ENCODE measurements around the gene CASP4. TPM values are rescaled to one million over a fixed set of nuclear protein-coding genes. Genes with fewer than 3 reads are reported as not detected.

CASP4 gene
- total RNA-seq, 1 experiment from 2014 or later = 42.0 TPM

DNA sequence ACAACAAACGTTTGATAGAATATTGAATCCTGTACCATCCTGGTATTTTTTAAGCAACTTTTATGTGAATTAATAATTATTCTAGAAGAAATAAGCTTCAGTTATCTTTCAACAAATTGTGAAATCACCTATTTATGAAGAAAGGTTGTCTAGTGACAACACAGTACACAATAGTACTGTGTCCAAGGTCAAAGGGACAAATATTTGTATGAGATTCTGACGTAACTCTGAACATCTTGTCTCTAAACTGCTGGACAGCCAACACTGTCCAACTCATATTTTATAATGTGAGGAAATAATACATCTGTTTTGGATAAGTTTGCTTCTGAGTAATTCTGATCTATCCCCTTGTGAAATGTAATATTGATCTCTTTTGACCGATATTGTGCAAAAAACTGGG, 35.6 kb upstream of the CASP4 start:
- BruUV-seq (replicated peaks) = no TSS peak
- intact Hi-C loops (cut with micrococcal nuclease; ENCODE audit: unreplicated experiment) = no loop called here
- Mint-ChIP-seq H3K36me3 (ENCODE audit: insufficient read depth, unreplicated experiment) (peaks cover 5% of the 10 kb centered on the region), H3K4me3 (ENCODE audit: unreplicated experiment) (no peak overlapping the region), H3K27ac (ENCODE audit: unreplicated experiment) (no peak overlapping the region), H3K4me1 (ENCODE audit: low read depth, unreplicated experiment) (peaks cover 18% of the 10 kb centered on the region), H3K9me3 (ENCODE audit: unreplicated experiment) (peaks cover 21% of the 10 kb centered on the region), H3K27me3 (ENCODE audit: insufficient read depth, unreplicated experiment) (no peaks in the 10 kb centered on the region)
- POLR2A ChIA-PET = no interaction called here
- Histone ChIP-seq H3K4me3 (ENCODE audit: low read depth, low read length) (no peak overlapping the region), H3K36me3 (ENCODE audit: control insufficient read depth, insufficient read depth, low read length) (no peaks in the 10 kb centered on the region), H3K4me1 (peaks cover 32% of the 10 kb centered on the region), H3K9me3 (peaks cover 5% of the 10 kb centered on the region; the same call in 1 of the 2 replicates), H3K27me3 (replicated peaks; ENCODE audit: control insufficient read depth, insufficient read depth, low read length) (no peaks in the 10 kb centered on the region)
- CTCF ChIA-PET = no interaction called here
- TF ChIP-seq, protein P1, sequence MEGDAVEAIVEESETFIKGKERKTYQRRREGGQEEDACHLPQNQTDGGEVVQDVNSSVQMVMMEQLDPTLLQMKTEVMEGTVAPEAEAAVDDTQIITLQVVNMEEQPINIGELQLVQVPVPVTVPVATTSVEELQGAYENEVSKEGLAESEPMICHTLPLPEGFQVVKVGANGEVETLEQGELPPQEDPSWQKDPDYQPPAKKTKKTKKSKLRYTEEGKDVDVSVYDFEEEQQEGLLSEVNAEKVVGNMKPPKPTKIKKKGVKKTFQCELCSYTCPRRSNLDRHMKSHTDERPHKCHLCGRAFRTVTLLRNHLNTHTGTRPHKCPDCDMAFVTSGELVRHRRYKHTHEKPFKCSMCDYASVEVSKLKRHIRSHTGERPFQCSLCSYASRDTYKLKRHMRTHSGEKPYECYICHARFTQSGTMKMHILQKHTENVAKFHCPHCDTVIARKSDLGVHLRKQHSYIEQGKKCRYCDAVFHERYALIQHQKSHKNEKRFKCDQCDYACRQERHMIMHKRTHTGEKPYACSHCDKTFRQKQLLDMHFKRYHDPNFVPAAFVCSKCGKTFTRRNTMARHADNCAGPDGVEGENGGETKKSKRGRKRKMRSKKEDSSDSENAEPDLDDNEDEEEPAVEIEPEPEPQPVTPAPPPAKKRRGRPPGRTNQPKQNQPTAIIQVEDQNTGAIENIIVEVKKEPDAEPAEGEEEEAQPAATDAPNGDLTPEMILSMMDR (IDR thresholded peaks at IDR 0.05; ENCODE audit: insufficient read depth in 1 of 2, low read depth in 1 of 2, low read length in 1 of 2, severe bottlenecking in 1 of 2, unreplicated experiment in 1 of 2) = no peak
- DNase-seq = no peak

DNA sequence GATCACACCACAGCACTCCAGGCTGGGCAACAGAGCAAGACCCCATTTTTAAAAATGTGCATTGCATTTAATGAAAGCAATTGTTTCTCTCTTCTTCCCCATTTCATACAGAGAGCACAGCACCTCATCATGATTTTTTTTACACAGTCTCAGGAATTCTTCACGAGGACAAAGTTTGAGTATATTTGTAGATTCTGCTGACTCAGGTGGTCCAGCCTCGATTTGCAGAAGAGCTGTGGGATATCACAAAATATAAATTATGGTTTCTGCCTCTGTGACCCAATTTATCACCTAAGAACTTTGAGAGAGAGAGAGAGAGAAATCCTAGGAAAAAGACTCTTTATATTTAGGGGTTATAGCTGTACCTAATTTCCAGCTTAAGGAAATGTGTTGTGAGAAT, 34.8 kb upstream of the CASP4 start:
- peaks cover 5% of the 10 kb centered on the region; the same call in 1 of the 2 replicates for H3K9me3 ChIP-seq
- no peak for DNase-seq
- no peaks in the 10 kb centered on the region for H3K36me3 ChIP-seq (ENCODE audit: control insufficient read depth, insufficient read depth, low read length)
- TF ChIP-seq, protein P1 (IDR thresholded peaks at IDR 0.05; ENCODE audit: insufficient read depth in 1 of 2, low read depth in 1 of 2, low read length in 1 of 2, severe bottlenecking in 1 of 2, unreplicated experiment in 1 of 2) = no peak
- no peak overlapping the region for H3K27ac Mint-ChIP-seq (ENCODE audit: unreplicated experiment)
- no peaks in the 10 kb centered on the region for H3K27me3 Mint-ChIP-seq (ENCODE audit: insufficient read depth, unreplicated experiment)
- H3K4me3 Mint-ChIP-seq (ENCODE audit: unreplicated experiment) = no peak overlapping the region
- peaks cover 32% of the 10 kb centered on the region for H3K4me1 ChIP-seq
- H3K4me3 ChIP-seq (ENCODE audit: low read depth, low read length) = no peak overlapping the region
- no peaks in the 10 kb centered on the region for H3K27me3 ChIP-seq (replicated peaks; ENCODE audit: control insufficient read depth, insufficient read depth, low read length)
- no TSS peak for BruUV-seq (replicated peaks)
- intact Hi-C loops (cut with micrococcal nuclease; ENCODE audit: unreplicated experiment) = no loop called here
- peaks cover 18% of the 10 kb centered on the region for H3K4me1 Mint-ChIP-seq (ENCODE audit: low read depth, unreplicated experiment)
- ChIA-PET CTCF (no interaction called here), POLR2A (no interaction called here)
- peaks cover 21% of the 10 kb centered on the region for H3K9me3 Mint-ChIP-seq (ENCODE audit: unreplicated experiment)
- peaks cover 5% of the 10 kb centered on the region for H3K36me3 Mint-ChIP-seq (ENCODE audit: insufficient read depth, unreplicated experiment)

DNA sequence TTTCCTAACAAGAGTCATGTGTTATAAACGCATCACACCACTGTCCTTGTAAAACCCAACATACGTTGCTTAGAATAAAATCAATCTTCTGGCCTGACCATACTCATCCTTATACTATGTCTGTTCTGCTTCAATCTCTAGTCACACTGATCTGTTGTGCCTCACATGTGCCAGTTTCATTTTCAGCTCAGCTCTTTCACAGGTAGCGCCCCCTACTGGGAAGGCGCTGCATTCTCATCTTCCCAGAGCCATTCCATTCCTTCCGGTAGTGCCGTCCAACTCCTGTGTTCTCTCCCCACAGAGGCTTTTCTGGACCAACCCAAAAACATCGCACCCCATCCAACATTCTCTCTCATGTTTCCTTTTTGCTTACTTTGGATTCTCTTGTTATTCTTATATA, 32.4 kb upstream of the CASP4 start:
- Mint-ChIP-seq H3K27me3 (ENCODE audit: insufficient read depth, unreplicated experiment) (no peaks in the 10 kb centered on the region), H3K27ac (ENCODE audit: unreplicated experiment) (no peak overlapping the region), H3K36me3 (ENCODE audit: insufficient read depth, unreplicated experiment) (peaks cover 5% of the 10 kb centered on the region), H3K9me3 (ENCODE audit: unreplicated experiment) (peaks cover 21% of the 10 kb centered on the region), H3K4me1 (ENCODE audit: low read depth, unreplicated experiment) (peaks cover 18% of the 10 kb centered on the region), H3K4me3 (ENCODE audit: unreplicated experiment) (no peak overlapping the region)
- Histone ChIP-seq H3K4me3 (ENCODE audit: low read depth, low read length) (no peak overlapping the region), H3K4me1 (peaks cover 25% of the 10 kb centered on the region), H3K27me3 (replicated peaks; ENCODE audit: control insufficient read depth, insufficient read depth, low read length) (no peaks in the 10 kb centered on the region), H3K9me3 (peaks cover 5% of the 10 kb centered on the region; the same call in 1 of the 2 replicates), H3K36me3 (ENCODE audit: control insufficient read depth, insufficient read depth, low read length) (no peaks in the 10 kb centered on the region)
- ChIA-PET POLR2A (no interaction called here), CTCF (no interaction called here)
- no TSS peak for BruUV-seq (replicated peaks)
- no peak for DNase-seq
- TF ChIP-seq, protein P1 (IDR thresholded peaks at IDR 0.05; ENCODE audit: insufficient read depth in 1 of 2, low read depth in 1 of 2, low read length in 1 of 2, severe bottlenecking in 1 of 2, unreplicated experiment in 1 of 2) = peak; percentile 25 to 68
- intact Hi-C loops (cut with micrococcal nuclease; ENCODE audit: unreplicated experiment) = no loop called here

Measured in Caco-2 (cell line).